H9 (cell line): ENCODE measurements around the gene ZBTB9. TPM values are rescaled to one million over a fixed set of nuclear protein-coding genes. Genes with fewer than 3 reads are reported as not detected.
A peak's percentile ranks its signal among the peaks of the same experiment; 100 is the strongest.

Experiments
- DNase-seq: peaks from one replicate; pipeline ENCODE4 v3.0.0-alpha.2; 2017
- H2AFZ ChIP-seq: one replicate; pipeline ENCODE4 v1.6.1; 2013; ENCODE audit warnings: mild to moderate bottlenecking, low read length, control low read depth, moderate library complexity
- H2AK5ac ChIP-seq: 2 replicates; pipeline ENCODE4 v1.6.1; 2013; ENCODE audit warnings: low read length, control low read depth, mixed read lengths; ENCODE audit not compliant: insufficient read length
- H2BK120ac ChIP-seq: one replicate; pipeline ENCODE4 v1.6.1; 2013; ENCODE audit warnings: low read depth, mild to moderate bottlenecking, low read length, control low read depth, inconsistent platforms; ENCODE audit not compliant: poor library complexity, severe bottlenecking
- H2BK12ac ChIP-seq: 2 replicates; pipeline ENCODE4 v1.6.1; 2013; ENCODE audit warnings: low read length, control low read depth, mixed read lengths, low read depth; ENCODE audit not compliant: insufficient read length
- H2BK15ac ChIP-seq: 2 replicates; pipeline ENCODE4 v1.6.1; 2013; ENCODE audit warnings: low read depth, low read length, control low read depth
- H2BK20ac ChIP-seq: one replicate; pipeline ENCODE4 v1.6.1; 2013; ENCODE audit warnings: low read depth, mild to moderate bottlenecking, low read length, control low read depth, inconsistent platforms; ENCODE audit not compliant: poor library complexity, severe bottlenecking
- H2BK5ac ChIP-seq: 2 replicates; pipeline ENCODE4 v1.6.1; 2013; ENCODE audit warnings: low read length, control low read depth, mixed read lengths; ENCODE audit not compliant: insufficient read length
- H3K14ac ChIP-seq: 2 replicates; pipeline ENCODE4 v1.6.1; 2013; ENCODE audit warnings: low read length, control low read depth; ENCODE audit not compliant: insufficient read depth
- H3K18ac ChIP-seq: 2 replicates; pipeline ENCODE4 v1.6.1; 2013; ENCODE audit warnings: low read depth, mild to moderate bottlenecking, mixed read lengths, low read length, control low read depth; ENCODE audit not compliant: insufficient read length
- H3K23ac ChIP-seq: 2 replicates; pipeline ENCODE4 v1.6.1; 2013; ENCODE audit warnings: low read length, control low read depth, mixed read lengths, low read depth; ENCODE audit not compliant: insufficient read length
- H3K23me2 ChIP-seq: 2 replicates; pipeline ENCODE4 v1.6.1; 2013; ENCODE audit warnings: low read depth, mild to moderate bottlenecking, mixed read lengths, low read length, control low read depth; ENCODE audit not compliant: insufficient read length, poor library complexity, severe bottlenecking
- H3K27ac ChIP-seq: 2 replicates; pipeline ENCODE4 v1.5.1; 2013; ENCODE audit warnings: low read length, control low read depth, mixed read lengths, low read depth; ENCODE audit not compliant: insufficient read length
- H3K27me3 ChIP-seq: 2 replicates; pipeline ENCODE4 v1.6.1; 2013; ENCODE audit warnings: low read length, control low read depth, inconsistent platforms; ENCODE audit not compliant: insufficient read depth
- H3K4ac ChIP-seq: 2 replicates; pipeline ENCODE4 v1.6.1; 2013; ENCODE audit warnings: low read depth, mild to moderate bottlenecking, control low read depth, inconsistent platforms, low read length, moderate library complexity
- H3K4me1 ChIP-seq: 2 replicates; pipeline ENCODE4 v1.6.1; 2013; ENCODE audit warnings: low read length, control low read depth, inconsistent platforms; ENCODE audit not compliant: insufficient read depth
- H3K4me2 ChIP-seq: 2 replicates; pipeline ENCODE4 v1.6.1; 2013; ENCODE audit warnings: low read length, control low read depth, mixed read lengths; ENCODE audit not compliant: insufficient read length, insufficient read depth
- H3K56ac ChIP-seq: 2 replicates; pipeline ENCODE4 v1.6.1; 2013; ENCODE audit warnings: low read depth, mild to moderate bottlenecking, mixed read lengths, low read length, control low read depth; ENCODE audit not compliant: insufficient read length
- H3K79me1 ChIP-seq: 2 replicates; pipeline ENCODE4 v1.6.1; 2013; ENCODE audit warnings: low read depth, mild to moderate bottlenecking, moderate library complexity, low read length, control low read depth, inconsistent platforms; ENCODE audit not compliant: insufficient read depth, poor library complexity, severe bottlenecking
- H3K79me2 ChIP-seq: 2 replicates; pipeline ENCODE4 v1.6.1; 2013; ENCODE audit warnings: low read length, control low read depth, inconsistent platforms; ENCODE audit not compliant: insufficient read depth
- H3K9ac ChIP-seq: 2 replicates; pipeline ENCODE4 v1.6.1; 2013; ENCODE audit warnings: low read length, control low read depth, mixed read lengths; ENCODE audit not compliant: insufficient read length; ENCODE audit errors: extremely low read depth
- H3K9me3 ChIP-seq: one replicate; pipeline ENCODE4 v1.6.1; 2013; ENCODE audit warnings: low read depth, low read length, inconsistent platforms; ENCODE audit not compliant: control insufficient read depth
- H3T11ph ChIP-seq: one replicate; pipeline ENCODE4 v1.6.1; 2013; ENCODE audit warnings: mild to moderate bottlenecking, low read length, control low read depth, inconsistent platforms
- H4K20me1 ChIP-seq: one replicate; pipeline ENCODE4 v1.6.1; 2013; ENCODE audit not compliant: control insufficient read depth, insufficient read length, insufficient read depth
- H4K5ac ChIP-seq: 2 replicates; pipeline ENCODE4 v1.6.1; 2013; ENCODE audit warnings: low read depth, mild to moderate bottlenecking, mixed read lengths, low read length, control low read depth; ENCODE audit not compliant: insufficient read length
- H4K8ac ChIP-seq: replicated peaks from 2 replicates; pipeline ENCODE4 v1.6.1; 2013; ENCODE audit warnings: low read length, control low read depth, mixed read lengths, low read depth; ENCODE audit not compliant: insufficient read length
- H4K91ac ChIP-seq: 2 replicates; pipeline ENCODE4 v1.6.1; 2013; ENCODE audit warnings: low read depth, mild to moderate bottlenecking, moderate library complexity, mixed read lengths, low read length, control low read depth; ENCODE audit not compliant: insufficient read length
- H3K27ac Mint-ChIP-seq, 3 experiments: 2 replicates in 2 of 3; 3 replicates in 1 of 3; pipeline ENCODE4 v1.8.0; 2020 to 2021; ENCODE audit warnings: mixed read lengths in 3 of 3, mild to moderate bottlenecking in 1 of 3, moderate library complexity in 1 of 3
- H3K27me3 Mint-ChIP-seq: 2 replicates; pipeline ENCODE4 v1.8.0; 2021; ENCODE audit warnings: low read depth, mild to moderate bottlenecking, moderate library complexity, mixed read lengths
- H3K36me3 Mint-ChIP-seq, 3 experiments: 2 replicates in 2 of 3; 3 replicates in 1 of 3; pipeline ENCODE4 v1.8.0; 2020 to 2021; ENCODE audit warnings: low read depth in 3 of 3, mixed read lengths in 3 of 3; ENCODE audit not compliant: insufficient read depth in 1 of 3
- H3K4me1 Mint-ChIP-seq, 2 experiments: 2 replicates each; pipeline ENCODE4 v1.8.0; 2020; ENCODE audit warnings: mixed read lengths in 2 of 2
- H3K4me3 Mint-ChIP-seq, 2 experiments: 2 replicates in 1 of 2; 3 replicates in 1 of 2; pipeline ENCODE4 v1.8.0; 2020 to 2021; ENCODE audit warnings: mild to moderate bottlenecking in 2 of 2, mixed read lengths in 2 of 2, moderate library complexity in 1 of 2
- H3K9me3 Mint-ChIP-seq, 2 experiments: 2 replicates in 1 of 2; 3 replicates in 1 of 2; pipeline ENCODE4 v1.8.0; 2020; ENCODE audit warnings: mild to moderate bottlenecking in 2 of 2, mixed read lengths in 2 of 2, moderate library complexity in 1 of 2
- CTCF ChIP-seq: fragments of 200-600 bp; sonication (generic); conservative IDR thresholded peaks from 3 replicates; pipeline ENCODE4 v1.8.0; 2021; ENCODE audit warnings: antibody characterized with exemption, mild to moderate bottlenecking
- WGBS: extraction: QIAGEN DNeasy Blood & Tissue Kit; methylation state at CpG from one replicate; pipeline ENCODE4 v1.1.7; 2013; ENCODE audit warnings: missing lambda C conversion rate, low lambda C conversion rate, mixed read lengths; ENCODE audit not compliant: insufficient read length; ENCODE audit errors: extremely low coverage; 5-methylcytosine and 5-hydroxymethylcytosine counted together
- total RNA-seq: library from RNA; stranded (reverse); gene quantifications from 2 replicates; pipeline ENCODE4 v1.2.1, GENCODE V29; 2021

Gene ZBTB9
- total RNA-seq, 1 experiment from 2014 or later = 53.1 TPM

- no peak overlapping the region for H3K23ac ChIP-seq
- H3K27me3 ChIP-seq = no peaks in the 10 kb centered on the region
- no peak for TF ChIP-seq CTCF
- H2AK5ac ChIP-seq = no peak overlapping the region
- Mint-ChIP-seq H3K36me3 (peaks cover 26 to 39% (median 37%) of the 10 kb centered on the region in 3 experiments), H3K9me3 (no peaks in the 10 kb centered on the region), H3K4me3 (peak overlapping the region; percentile 75 to 81), H3K27ac (peak overlapping the region; percentile 94 to 97 (median 96)), H3K27me3 (no peaks in the 10 kb centered on the region; the same call in 1 of the 2 replicates), H3K4me1 (peaks cover 55 to 65% of the 10 kb centered on the region in 2 experiments)
- peaks cover 16% of the 10 kb centered on the region; the same call in 1 of the 2 replicates for H3K4me1 ChIP-seq
- H2BK20ac ChIP-seq = no peak overlapping the region
- no peak overlapping the region for H3T11ph ChIP-seq
- no peaks in the 10 kb centered on the region for H3K9me3 ChIP-seq
- H3K79me2 ChIP-seq = peaks cover 12% of the 10 kb centered on the region; the same call in 1 of the 2 replicates
- no peak overlapping the region for H4K91ac ChIP-seq
- H2BK12ac ChIP-seq = peak overlapping the region; percentile 51
- H3K27ac ChIP-seq = peak overlapping the region; percentile 86
- peaks cover 23% of the 10 kb centered on the region for H3K23me2 ChIP-seq
- H3K4me2 ChIP-seq = peak overlapping the region; percentile 88
- H3K18ac ChIP-seq = peak overlapping the region; percentile 51
- H3K14ac ChIP-seq = peak overlapping the region; percentile 76
- no peak for DNase-seq
- WGBS = no CpG with 5 or more reads among the region's 10 CpGs
- peak overlapping the region; percentile 63 for H3K9ac ChIP-seq
- H4K5ac ChIP-seq = no peak overlapping the region
- no peak overlapping the region for H2BK120ac ChIP-seq
- H3K56ac ChIP-seq = no peak overlapping the region
- no peak overlapping the region for H2AFZ ChIP-seq
- no peak overlapping the region for H2BK15ac ChIP-seq
- no peak overlapping the region for H4K8ac ChIP-seq
- H4K20me1 ChIP-seq = no peaks in the 10 kb centered on the region
- no peak overlapping the region for H3K4ac ChIP-seq
- peaks cover 5% of the 10 kb centered on the region for H3K79me1 ChIP-seq
- H2BK5ac ChIP-seq = no peak overlapping the region
Observed at GRCh38 chr6:33432546-33432945, 21.8 kb upstream of the ZBTB9 start.
